GM19238 (cell line): ENCODE measurements around the gene ZNF827.

ENCODE experiments used
- DNase-seq: peaks from one replicate; pipeline ENCODE4 v3.0.0; 2011; ENCODE audit warnings: low spot score; ENCODE audit not compliant: insufficient read length

ZNF827 gene

DNA sequence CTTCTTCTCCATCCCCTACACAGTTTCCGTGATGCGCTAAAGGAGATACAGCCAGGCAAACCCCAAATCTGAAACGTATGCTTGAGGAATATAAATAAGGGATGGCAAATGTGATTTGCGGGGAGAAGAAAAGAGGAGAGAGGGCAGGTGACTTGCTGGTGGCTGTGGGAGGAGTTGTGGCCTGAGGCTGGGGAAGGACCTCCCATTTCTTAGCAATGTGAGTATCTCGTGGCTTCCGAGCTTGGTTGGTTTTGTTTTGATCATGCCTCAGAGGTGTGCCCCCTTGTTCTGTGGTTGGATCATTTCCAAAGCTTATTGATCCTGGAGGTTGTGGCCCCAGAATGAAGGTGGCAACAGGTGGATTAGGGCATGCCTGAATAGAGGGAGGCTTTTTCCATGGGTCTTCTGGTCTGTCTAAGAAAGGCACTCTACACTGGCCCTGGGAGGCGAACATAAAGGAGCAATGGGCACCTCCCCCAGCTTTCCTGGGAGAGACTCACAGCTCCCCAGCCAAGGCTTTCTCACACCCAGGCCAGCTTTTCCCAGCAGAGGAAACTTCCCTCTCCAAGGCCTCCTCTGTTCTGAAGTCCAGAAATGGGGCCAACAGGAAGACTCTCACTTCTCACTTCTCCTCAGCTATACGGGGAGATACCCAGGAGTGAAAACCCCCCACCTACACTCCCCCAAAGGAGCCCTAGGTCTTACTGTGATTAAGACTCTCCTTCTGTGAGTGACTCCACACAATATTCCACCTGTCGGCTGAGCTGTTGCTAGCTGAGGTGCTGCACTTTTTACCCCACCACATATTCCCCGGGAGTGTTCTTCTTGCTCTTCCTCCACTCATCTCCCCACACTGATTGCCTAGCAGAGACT is 218.6 kb downstream of the ZNF827 start:
- no peak for DNase-seq

GRCh38 chr4:145716661-145717200 is 221.9 kb downstream of the ZNF827 start:
- DNase-seq = no peak

DNA sequence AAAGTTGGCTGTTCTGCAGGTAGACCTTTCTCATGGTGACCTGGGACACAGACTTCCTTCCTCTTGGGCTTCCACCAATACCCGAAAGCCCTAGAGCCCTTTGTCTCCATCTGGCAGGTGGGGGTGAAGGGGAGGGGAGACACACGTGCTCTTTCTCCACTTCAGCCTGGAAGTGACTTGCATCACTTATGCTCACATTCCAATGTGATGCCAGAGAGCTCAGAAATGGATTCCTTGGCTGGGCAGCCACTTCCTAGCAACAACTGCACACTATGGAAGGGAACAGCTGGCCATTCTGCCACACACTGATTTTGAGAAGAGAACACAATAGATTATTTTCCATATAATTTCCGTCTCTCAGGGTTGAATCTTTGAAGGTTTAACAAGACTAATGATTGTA is 222.4 kb downstream of the ZNF827 start:
- no peak for DNase-seq

DNA sequence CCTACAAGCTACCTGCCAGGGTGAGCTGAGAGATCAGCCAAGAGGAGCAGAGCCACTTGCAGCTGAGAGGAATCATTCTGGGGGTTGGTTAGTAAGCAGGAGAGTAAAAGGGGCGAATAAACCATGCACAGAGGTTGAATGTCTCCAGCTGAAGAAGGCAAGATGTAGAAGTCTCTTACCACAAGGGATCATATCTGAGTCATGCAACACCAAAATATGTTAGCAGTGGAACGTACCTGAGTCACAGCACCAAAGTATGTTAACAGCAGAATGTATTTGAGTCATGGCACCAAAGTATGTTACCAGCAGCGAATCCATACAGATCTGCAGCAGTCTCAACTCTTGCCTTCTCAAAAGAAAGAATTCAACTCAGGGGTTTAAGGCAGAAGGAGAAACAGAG is 228.8 kb downstream of the ZNF827 start:
- DNase-seq = no peak

GRCh38 chr4:145709336-145709735 is 229.3 kb downstream of the ZNF827 start:
- DNase-seq = no peak
